Heart right ventricle (tissue), 16 donors: ENCODE data around the gene CAVIN2. TPM values are rescaled to one million over a fixed set of nuclear protein-coding genes. Genes with fewer than 3 reads are reported as not detected.

Experiments used
- ATAC-seq, 8 donors: fragments of 200-7000 bp; cut with Tn5 transposase; one replicate each; pipeline ENCODE4 v1.9.1; 2020; ENCODE audit warnings: mild to moderate bottlenecking in 8 of 8, moderate library complexity in 8 of 8, moderate number of reproducible peaks in 1 of 8
- DNase-seq, 2 donors: peaks; one replicate each; pipeline ENCODE4 v3.0.0-alpha.2; 2020
- H3K27ac ChIP-seq, 10 donors: fragments of 200-600 bp; sonication (generic) in 2 of 10; one replicate each; pipeline versions ENCODE4 v1.5.0 to v1.8.0; 2020 to 2022; ENCODE audit warnings: mild to moderate bottlenecking in 3 of 10
- H3K27me3 ChIP-seq, 7 donors: fragments of 200-600 bp; one replicate each; pipeline ENCODE4 v1.8.0; 2021 to 2022; ENCODE audit warnings: mild to moderate bottlenecking in 2 of 7
- H3K36me3 ChIP-seq, 9 donors: fragments of 200-600 bp; sonication (generic) in 1 of 9; one replicate each; pipeline versions ENCODE4 v1.5.0 to v1.8.0; 2020 to 2022; ENCODE audit warnings: mild to moderate bottlenecking in 2 of 9
- H3K4me1 ChIP-seq, 9 donors: fragments of 200-600 bp; sonication (generic) in 1 of 9; one replicate each; pipeline versions ENCODE4 v1.5.0 to v1.8.0; 2020 to 2022; ENCODE audit warnings: mild to moderate bottlenecking in 4 of 9
- H3K4me3 ChIP-seq, 10 donors: fragments of 200-600 bp; sonication (generic) in 2 of 10; one replicate each; pipeline versions ENCODE4 v1.5.0 to v1.8.0; 2020 to 2022; ENCODE audit warnings: mild to moderate bottlenecking in 7 of 10, moderate library complexity in 2 of 10
- H3K9me3 ChIP-seq, 11 donors: fragments of 200-600 bp in 10 of 11; sonication (generic) in 2 of 11; one replicate each; pipeline versions ENCODE4 v1.5.0 to v1.8.0; 2013 to 2022; ENCODE audit warnings: mild to moderate bottlenecking in 2 of 11, control low read depth in 1 of 11, moderate library complexity in 1 of 11
- WGBS, 2 donors: extraction: QIAGEN DNeasy Blood & Tissue Kit; methylation state at CpG; one replicate each; pipeline ENCODE4 v1.1.7; 2013; ENCODE audit warnings: inconsistent platforms in 1 of 2; 5-methylcytosine and 5-hydroxymethylcytosine counted together
- intact Hi-C, 10 donors: fragments of 100-400 bp; cut with DNase I; formaldehyde crosslinking; loops; one replicate each; pipeline versions ENCODE4 v1.11.1 to v1.14.2; 2022
- polyA plus RNA-seq, 2 donors: library from polyadenylated mRNA; stranded (reverse); fragments of 200-250 nt; gene quantifications; one replicate each; pipeline ENCODE4 v1.2.3, GENCODE V29; 2013
- total RNA-seq, 10 donors: library from RNA; stranded (reverse); fragmentation: NEBNext Ultra II Directional in 3 of 10; extraction: Animal tissue kit (Norgen Biotek cat#: 25700) in 3 of 10; gene quantifications; one replicate each; pipeline versions ENCODE4 v1.2.1 to v1.2.4, GENCODE V29; 2021 to 2023
- TF ChIP-seq, protein P1 (sequence below), 9 donors: fragments of 200-600 bp; sonication (generic) in 2 of 9; IDR thresholded peaks; one replicate each; pipeline versions ENCODE4 v1.5.0 to v1.8.0; 2021 to 2022; ENCODE audit warnings: antibody characterized with exemption in 9 of 9, mild to moderate bottlenecking in 5 of 9, moderate library complexity in 1 of 9
- donor health status: Arrhythmogenic right ventricular cardiomyopathy.
- donor health status: ischemic (EF 13 %, LVEDD 7.1; RV severe dilation, severe dysfunction).
- donor health status: healthy with polysubstance abuse.
- donor health status: DM: no; HTN: yes; CAD: no.
- donor health status: DM: no; HTN: no; CAD: no.
- donor health status: ischemic (EF 25% LVEDD 6.9; RV normal size, moderate dysfunction).
- donor health status: ischemic (EF 25% LVEDD 5.7; RV mildly dilated, moderate dysfunction).
- donor health status: healthy.
- donor health status: DM: yes; HTN: yes; CAD: no.
- donor health status: Ischemic cardiomyopathy.
- donor health status: ischemic (EF 35%, LVEDD 5.7; RV mildly dilated, moderate dysfunction).
- donor health status: nonischemic (EF 11% LVEDD 7.7; RV severe dilation, severe dysfunction).
- donor health status: DM: yes; HTN: yes; CAD: no.
- donor health status: PGD.
- donor health status: ischemic (EF 29% LVEDD 5.4; RV normal size, mild dysfunction).
- donor health status: nonischemic (EF 23%, LVEDD 6.1; RV moderate dilation, normal function).

The CAVIN2 gene
- total and polyA plus RNA-seq, 12 donors, result 31.5 to 126 (median 91.3) TPM

DNA sequence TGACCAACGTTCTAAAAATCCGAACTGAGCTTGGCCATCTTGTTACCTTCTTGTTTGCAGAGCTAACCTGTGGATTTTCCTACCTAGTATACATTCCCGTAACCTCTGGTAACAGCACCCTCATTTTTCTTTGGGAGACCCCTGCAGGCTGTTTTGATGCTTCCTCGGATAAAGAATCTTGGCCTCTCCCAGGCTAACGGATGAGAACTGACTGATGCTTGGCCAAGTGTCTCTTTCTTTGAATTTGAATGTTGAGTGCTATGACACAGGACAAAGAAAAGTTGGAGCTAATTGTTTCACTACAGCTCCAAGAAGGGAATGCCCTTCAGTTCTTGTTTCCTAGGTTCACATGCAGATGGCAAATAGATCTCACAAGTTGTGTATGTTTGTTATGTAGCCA is 19.3 kb upstream of the CAVIN2 start:
- Histone ChIP-seq H3K9me3 (no peaks in the 10 kb centered on the region), H3K27me3 (no peaks in the 10 kb centered on the region), H3K36me3 (no peaks in the 10 kb centered on the region), H3K27ac (peak overlapping the region; percentile 47 to 88 (median 78)), H3K4me1 (peaks cover 9 to 79% (median 53%) of the 10 kb centered on the region in 9 donors), H3K4me3 (peak overlapping the region in 1 of 10 donors; percentile 1)
- peak in 3 of 8 donors; percentile 16 to 53 (median 32) for ATAC-seq
- TF ChIP-seq, protein P1, sequence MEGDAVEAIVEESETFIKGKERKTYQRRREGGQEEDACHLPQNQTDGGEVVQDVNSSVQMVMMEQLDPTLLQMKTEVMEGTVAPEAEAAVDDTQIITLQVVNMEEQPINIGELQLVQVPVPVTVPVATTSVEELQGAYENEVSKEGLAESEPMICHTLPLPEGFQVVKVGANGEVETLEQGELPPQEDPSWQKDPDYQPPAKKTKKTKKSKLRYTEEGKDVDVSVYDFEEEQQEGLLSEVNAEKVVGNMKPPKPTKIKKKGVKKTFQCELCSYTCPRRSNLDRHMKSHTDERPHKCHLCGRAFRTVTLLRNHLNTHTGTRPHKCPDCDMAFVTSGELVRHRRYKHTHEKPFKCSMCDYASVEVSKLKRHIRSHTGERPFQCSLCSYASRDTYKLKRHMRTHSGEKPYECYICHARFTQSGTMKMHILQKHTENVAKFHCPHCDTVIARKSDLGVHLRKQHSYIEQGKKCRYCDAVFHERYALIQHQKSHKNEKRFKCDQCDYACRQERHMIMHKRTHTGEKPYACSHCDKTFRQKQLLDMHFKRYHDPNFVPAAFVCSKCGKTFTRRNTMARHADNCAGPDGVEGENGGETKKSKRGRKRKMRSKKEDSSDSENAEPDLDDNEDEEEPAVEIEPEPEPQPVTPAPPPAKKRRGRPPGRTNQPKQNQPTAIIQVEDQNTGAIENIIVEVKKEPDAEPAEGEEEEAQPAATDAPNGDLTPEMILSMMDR (IDR thresholded peaks at IDR 0.05), result peak in 1 of 9 donors; percentile 9
- 60 to 67% methylated on average over 5 of the region's 5 CpGs for WGBS, 2 donors
- DNase-seq, result no peak
- intact Hi-C loops, result loop anchor here in 2 of 10 donors (2.0 to 5.0 kb wide), 4 partner anchors 19 to 296 kb away; partner anchors contain the start of gene CAVIN2 (in 2 of the 2)

DNA sequence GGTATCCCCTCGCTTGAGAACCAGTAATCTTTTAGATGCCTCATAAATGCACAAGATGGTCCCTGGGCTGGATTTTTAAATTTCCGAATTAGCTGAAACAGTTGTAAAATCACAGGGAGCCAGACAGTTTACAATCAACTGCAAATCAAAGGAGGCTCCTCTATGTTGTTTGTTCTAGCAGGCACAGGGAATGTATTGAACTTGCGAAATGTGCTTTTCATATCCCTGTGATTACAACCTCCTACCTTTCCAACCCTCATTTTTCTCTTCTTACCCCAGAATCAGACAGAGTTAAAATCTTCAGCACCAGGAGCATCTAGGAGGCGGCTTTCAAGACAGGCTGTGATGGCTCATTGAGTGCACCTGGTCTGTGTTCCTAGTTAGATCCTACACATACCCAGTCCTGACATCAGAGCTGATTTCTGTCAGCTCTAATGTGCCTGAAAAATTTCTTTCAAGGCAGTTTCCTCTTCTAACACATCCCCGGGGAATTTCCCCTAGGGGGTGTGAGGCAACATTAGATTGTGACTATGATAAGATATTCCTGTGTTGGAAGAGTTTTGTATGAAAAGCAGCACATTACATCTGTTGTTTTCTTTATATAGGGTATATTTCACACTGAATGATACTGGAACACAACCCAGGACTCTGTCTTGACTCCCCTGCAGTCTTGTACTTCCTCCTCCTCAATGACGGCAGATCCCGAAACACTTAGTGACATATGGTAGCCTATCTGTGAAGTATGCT is 17.9 kb upstream of the CAVIN2 start:
- H3K36me3 ChIP-seq, result no peaks in the 10 kb centered on the region
- H3K4me3 ChIP-seq, result no peak overlapping the region
- ATAC-seq (peak in 1 of 8 donors; percentile 52), DNase-seq (no peak)
- intact Hi-C loops, result loop anchor here in 2 of 10 donors (5.0 kb wide), 2 partner anchors 42 to 298 kb away; no protein-coding TSS in a partner anchor
- no peaks in the 10 kb centered on the region for H3K27me3 ChIP-seq
- peaks cover 0 to 5% (median 0%) of the 10 kb centered on the region in 11 donors for H3K9me3 ChIP-seq
- 66 to 80% methylated on average over 7 of the region's 7 CpGs for WGBS, 2 donors
- peaks cover 9 to 71% (median 53%) of the 10 kb centered on the region in 9 donors for H3K4me1 ChIP-seq
- TF ChIP-seq, protein P1 (IDR thresholded peaks at IDR 0.05), result no peak
- H3K27ac ChIP-seq, result peak overlapping the region in 9 of 10 donors; percentile 26 to 88 (median 75)

DNA sequence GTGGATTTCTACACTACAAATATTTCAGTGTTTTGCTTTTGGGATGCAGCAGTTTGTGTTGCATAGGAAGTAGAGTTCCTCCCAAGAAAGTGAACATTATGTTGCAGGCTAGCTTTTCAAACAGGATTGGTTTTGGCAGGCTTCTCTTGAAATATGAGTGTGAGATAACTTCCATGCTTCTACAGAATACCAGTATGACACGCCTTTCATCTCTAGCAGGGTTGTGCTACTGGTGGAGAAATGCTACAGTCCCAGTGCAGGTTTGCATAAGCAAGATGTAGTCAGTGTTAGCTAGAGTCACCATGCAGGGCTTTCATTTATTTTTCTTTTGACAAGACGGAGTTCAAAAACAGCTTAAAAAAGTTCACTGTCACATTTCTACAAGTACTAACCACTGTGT is 17.1 kb upstream of the CAVIN2 start:
- intact Hi-C loops, result no loop called here
- TF ChIP-seq, protein P1 (IDR thresholded peaks at IDR 0.05), result no peak
- no peak overlapping the region for H3K4me3 ChIP-seq
- H3K27me3 ChIP-seq, result no peaks in the 10 kb centered on the region
- peaks cover 0 to 12% (median 0%) of the 10 kb centered on the region in 11 donors for H3K9me3 ChIP-seq
- DNase-seq (no peak), ATAC-seq (peak in 1 of 8 donors; percentile 29)
- peaks cover 9 to 65% (median 50%) of the 10 kb centered on the region in 9 donors for H3K4me1 ChIP-seq
- peak overlapping the region in 6 of 10 donors; percentile 23 to 88 (median 76) for H3K27ac ChIP-seq
- 69% methylated on average over 2 of the region's 2 CpGs for WGBS, 2 donors
- no peaks in the 10 kb centered on the region for H3K36me3 ChIP-seq

DNA sequence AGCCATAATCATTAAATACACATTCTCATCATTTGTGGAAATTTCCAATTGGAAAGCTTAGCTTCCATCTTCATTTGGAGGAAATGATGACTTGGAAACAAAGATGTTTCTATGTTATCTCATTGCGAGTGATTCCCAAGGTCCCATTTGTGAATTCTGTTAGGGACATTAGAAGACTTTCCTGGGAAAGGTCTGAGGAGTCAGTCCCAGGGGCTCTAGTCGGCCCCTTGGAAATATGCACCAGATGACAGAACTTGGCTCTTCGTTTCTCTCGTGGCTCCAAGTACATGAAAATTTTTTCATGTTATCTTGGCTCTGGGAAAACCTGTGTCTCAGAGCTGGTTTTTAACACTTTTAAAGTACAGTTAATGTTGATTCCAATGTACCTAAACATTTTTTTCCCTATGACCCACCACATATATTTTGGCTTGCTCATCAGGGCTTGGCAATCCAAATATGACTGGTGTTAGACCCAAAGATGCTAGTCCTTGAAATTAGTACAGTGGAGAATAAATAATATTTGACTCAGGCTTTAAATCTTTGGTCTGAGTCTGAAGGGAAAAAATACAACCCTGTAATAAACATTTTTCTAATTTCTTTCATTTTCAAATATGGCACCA is 15.4 kb upstream of the CAVIN2 start:
- Histone ChIP-seq H3K4me1 (peaks cover 4 to 60% (median 44%) of the 10 kb centered on the region in 9 donors), H3K9me3 (peaks cover 0 to 12% (median 0%) of the 10 kb centered on the region in 11 donors), H3K27ac (peak overlapping the region in 6 of 10 donors; percentile 35 to 88 (median 52)), H3K4me3 (no peak overlapping the region), H3K27me3 (no peaks in the 10 kb centered on the region), H3K36me3 (no peaks in the 10 kb centered on the region)
- DNase-seq (peak in 1 of 2 donors; percentile 47), ATAC-seq (peak in 2 of 8 donors; percentile 20 to 21)
- intact Hi-C loops, result no loop called here
- WGBS, 2 donors, result 54 to 56% methylated on average over 4 of the region's 4 CpGs
- TF ChIP-seq, protein P1 (IDR thresholded peaks at IDR 0.05), result no peak
